Measurements from ENCODE around the gene COL16A1.

COL16A1 gene

DNA sequence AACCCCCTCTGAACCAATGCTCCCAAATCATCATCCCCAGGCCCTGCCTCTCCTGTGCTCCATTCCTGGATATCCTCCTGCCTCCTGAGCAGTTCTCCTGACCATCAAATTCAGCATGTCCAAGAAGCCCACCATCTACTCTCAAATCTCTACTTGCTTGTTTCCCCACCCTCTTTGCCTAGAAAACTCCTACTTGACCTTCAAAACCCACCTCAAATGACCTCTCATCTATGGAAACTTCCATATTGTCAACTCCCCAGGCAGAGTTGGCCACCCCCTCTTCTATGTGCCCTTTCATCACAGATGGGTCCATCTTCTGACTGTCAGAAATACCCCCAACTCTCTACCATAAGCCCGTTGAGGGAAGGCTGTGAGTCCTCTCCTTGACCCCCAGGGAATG lies 43.5 kb upstream of the COL16A1 start:
- no peak for TF ChIP-seq ZNF600 (tag by site-specific recombination; IDR thresholded peaks at IDR 0.05)
- no peak for TF ChIP-seq ZNF416 (tag by site-specific recombination; IDR thresholded peaks at IDR 0.05)
- TF ChIP-seq ZNF292 (tag by site-specific recombination; IDR thresholded peaks at IDR 0.05; ENCODE audit: borderline replicate concordance, low read depth), result no peak
- no peak for TF ChIP-seq ZNF155 (tag by site-specific recombination; IDR thresholded peaks at IDR 0.05)
- peak; percentile 98 for TF ChIP-seq ZFP3 (tag by site-specific recombination; IDR thresholded peaks at IDR 0.05; ENCODE audit: low read depth)
- TF ChIP-seq MEIS1 (CRISPR knock-in tag; IDR thresholded peaks at IDR 0.05; ENCODE audit: borderline replicate concordance), result no peak
- ChIA-PET POLR2A (no interaction called here), CTCF (interaction anchor here (0.6 to 4.0 kb wide), 7 partner anchors 11 to 82 kb away, joined by 3 to 71 read pairs (median 4); no protein-coding TSS in a partner anchor)
- Histone ChIP-seq H3K9me3 (ENCODE audit: control insufficient read depth, insufficient read depth, low read depth, low read length) (no peaks in the 10 kb centered on the region), H3K27ac (ENCODE audit: extremely low read depth, low read depth, low read length) (no peak overlapping the region), H3K4me3 (ENCODE audit: low read depth, low read length) (no peak overlapping the region), H3K4me1 (ENCODE audit: control insufficient read depth, insufficient read depth, low read length) (no peaks in the 10 kb centered on the region; the same call in 1 of the 2 replicates), H3K36me3 (ENCODE audit: control insufficient read depth in 2 of 2, insufficient read depth in 1 of 2, low read length in 2 of 2) (peaks cover 0 to 4% of the 10 kb centered on the region in 2 experiments; a peak in 1 of 3 replicates)

DNA sequence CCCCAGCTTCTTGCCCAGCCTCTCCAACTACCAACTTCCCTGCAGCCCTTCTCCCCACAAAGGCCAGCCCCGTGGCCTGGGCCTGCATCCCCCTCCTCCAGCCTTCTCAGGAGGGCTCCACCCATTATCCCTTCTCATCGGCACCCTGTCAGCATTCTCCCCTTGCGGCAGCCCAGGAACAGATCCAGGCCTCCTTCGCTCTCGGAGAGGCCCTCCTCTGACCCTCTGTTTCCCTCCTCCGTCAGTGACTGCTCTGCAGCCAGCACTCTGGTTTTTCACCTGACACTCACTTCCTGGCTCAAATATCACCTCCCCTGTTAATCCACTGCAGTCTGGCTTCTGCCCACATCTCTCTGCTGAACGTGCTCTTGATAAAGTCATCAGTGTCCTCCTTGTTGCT lies 42.9 kb upstream of the COL16A1 start:
- Histone ChIP-seq H3K4me3 (ENCODE audit: low read depth, low read length) (no peak overlapping the region), H3K9me3 (ENCODE audit: control insufficient read depth, insufficient read depth, low read depth, low read length) (no peaks in the 10 kb centered on the region), H3K4me1 (ENCODE audit: control insufficient read depth, insufficient read depth, low read length) (no peaks in the 10 kb centered on the region; the same call in 1 of the 2 replicates), H3K36me3 (ENCODE audit: control insufficient read depth in 2 of 2, insufficient read depth in 1 of 2, low read length in 2 of 2) (peaks cover 0 to 8% of the 10 kb centered on the region in 2 experiments; a peak in 1 of 3 replicates), H3K27ac (ENCODE audit: extremely low read depth, low read depth, low read length) (no peak overlapping the region)
- TF ChIP-seq, protein P1, sequence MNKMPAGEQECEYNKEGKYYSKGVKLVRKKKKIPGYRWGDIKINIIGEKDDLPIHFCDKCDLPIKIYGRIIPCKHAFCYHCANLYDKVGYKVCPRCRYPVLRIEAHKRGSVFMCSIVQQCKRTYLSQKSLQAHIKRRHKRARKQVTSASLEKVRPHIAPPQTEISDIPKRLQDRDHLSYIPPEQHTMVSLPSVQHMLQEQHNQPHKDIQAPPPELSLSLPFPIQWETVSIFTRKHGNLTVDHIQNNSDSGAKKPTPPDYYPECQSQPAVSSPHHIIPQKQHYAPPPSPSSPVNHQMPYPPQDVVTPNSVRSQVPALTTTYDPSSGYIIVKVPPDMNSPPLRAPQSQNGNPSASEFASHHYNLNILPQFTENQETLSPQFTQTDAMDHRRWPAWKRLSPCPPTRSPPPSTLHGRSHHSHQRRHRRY (tag by site-specific recombination; IDR thresholded peaks at IDR 0.05), result no peak
- TF ChIP-seq ZNF571 (tag by site-specific recombination; IDR thresholded peaks at IDR 0.05), result no peak
- TF ChIP-seq HOXC10 (CRISPR knock-in tag; IDR thresholded peaks at IDR 0.05), result no peak
- no peak for TF ChIP-seq ZNF391 (tag by site-specific recombination; IDR thresholded peaks at IDR 0.05; ENCODE audit: borderline replicate concordance, low read depth)
- TF ChIP-seq ZNF626 (tag by site-specific recombination; IDR thresholded peaks at IDR 0.05), result no peak
- TF ChIP-seq, protein P2, sequence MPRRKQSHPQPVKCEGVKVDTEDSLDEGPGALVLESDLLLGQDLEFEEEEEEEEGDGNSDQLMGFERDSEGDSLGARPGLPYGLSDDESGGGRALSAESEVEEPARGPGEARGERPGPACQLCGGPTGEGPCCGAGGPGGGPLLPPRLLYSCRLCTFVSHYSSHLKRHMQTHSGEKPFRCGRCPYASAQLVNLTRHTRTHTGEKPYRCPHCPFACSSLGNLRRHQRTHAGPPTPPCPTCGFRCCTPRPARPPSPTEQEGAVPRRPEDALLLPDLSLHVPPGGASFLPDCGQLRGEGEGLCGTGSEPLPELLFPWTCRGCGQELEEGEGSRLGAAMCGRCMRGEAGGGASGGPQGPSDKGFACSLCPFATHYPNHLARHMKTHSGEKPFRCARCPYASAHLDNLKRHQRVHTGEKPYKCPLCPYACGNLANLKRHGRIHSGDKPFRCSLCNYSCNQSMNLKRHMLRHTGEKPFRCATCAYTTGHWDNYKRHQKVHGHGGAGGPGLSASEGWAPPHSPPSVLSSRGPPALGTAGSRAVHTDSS (tag by site-specific recombination; IDR thresholded peaks at IDR 0.05), result no peak
- TF ChIP-seq ZBTB20 (tag by site-specific recombination; IDR thresholded peaks at IDR 0.05), result no peak
- TF ChIP-seq, protein P3, sequence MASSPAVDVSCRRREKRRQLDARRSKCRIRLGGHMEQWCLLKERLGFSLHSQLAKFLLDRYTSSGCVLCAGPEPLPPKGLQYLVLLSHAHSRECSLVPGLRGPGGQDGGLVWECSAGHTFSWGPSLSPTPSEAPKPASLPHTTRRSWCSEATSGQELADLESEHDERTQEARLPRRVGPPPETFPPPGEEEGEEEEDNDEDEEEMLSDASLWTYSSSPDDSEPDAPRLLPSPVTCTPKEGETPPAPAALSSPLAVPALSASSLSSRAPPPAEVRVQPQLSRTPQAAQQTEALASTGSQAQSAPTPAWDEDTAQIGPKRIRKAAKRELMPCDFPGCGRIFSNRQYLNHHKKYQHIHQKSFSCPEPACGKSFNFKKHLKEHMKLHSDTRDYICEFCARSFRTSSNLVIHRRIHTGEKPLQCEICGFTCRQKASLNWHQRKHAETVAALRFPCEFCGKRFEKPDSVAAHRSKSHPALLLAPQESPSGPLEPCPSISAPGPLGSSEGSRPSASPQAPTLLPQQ (tag by site-specific recombination; IDR thresholded peaks at IDR 0.05), result no peak
- no peak for TF ChIP-seq SP2 (tag by site-specific recombination; IDR thresholded peaks at IDR 0.05)
- TF ChIP-seq ZNF610 (tag by site-specific recombination; IDR thresholded peaks at IDR 0.05; ENCODE audit: borderline replicate concordance), result no peak
- no peak for TF ChIP-seq ZNF10 (tag by site-specific recombination; IDR thresholded peaks at IDR 0.05)
- TF ChIP-seq ZEB2 (tag by site-specific recombination; IDR thresholded peaks at IDR 0.05), result no peak
- no peak for TF ChIP-seq ZBTB21 (tag by site-specific recombination; IDR thresholded peaks at IDR 0.05)
- TF ChIP-seq, protein P4, sequence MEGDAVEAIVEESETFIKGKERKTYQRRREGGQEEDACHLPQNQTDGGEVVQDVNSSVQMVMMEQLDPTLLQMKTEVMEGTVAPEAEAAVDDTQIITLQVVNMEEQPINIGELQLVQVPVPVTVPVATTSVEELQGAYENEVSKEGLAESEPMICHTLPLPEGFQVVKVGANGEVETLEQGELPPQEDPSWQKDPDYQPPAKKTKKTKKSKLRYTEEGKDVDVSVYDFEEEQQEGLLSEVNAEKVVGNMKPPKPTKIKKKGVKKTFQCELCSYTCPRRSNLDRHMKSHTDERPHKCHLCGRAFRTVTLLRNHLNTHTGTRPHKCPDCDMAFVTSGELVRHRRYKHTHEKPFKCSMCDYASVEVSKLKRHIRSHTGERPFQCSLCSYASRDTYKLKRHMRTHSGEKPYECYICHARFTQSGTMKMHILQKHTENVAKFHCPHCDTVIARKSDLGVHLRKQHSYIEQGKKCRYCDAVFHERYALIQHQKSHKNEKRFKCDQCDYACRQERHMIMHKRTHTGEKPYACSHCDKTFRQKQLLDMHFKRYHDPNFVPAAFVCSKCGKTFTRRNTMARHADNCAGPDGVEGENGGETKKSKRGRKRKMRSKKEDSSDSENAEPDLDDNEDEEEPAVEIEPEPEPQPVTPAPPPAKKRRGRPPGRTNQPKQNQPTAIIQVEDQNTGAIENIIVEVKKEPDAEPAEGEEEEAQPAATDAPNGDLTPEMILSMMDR (tag by site-specific recombination; IDR thresholded peaks at IDR 0.05), result no peak
- TF ChIP-seq ZNF292 (tag by site-specific recombination; IDR thresholded peaks at IDR 0.05; ENCODE audit: borderline replicate concordance, low read depth), result no peak
- no peak for TF ChIP-seq ZNF514 (tag by site-specific recombination; IDR thresholded peaks at IDR 0.05)
- no peak for TF ChIP-seq ZNF555 (tag by site-specific recombination; conservative IDR thresholded peaks at IDR 0.05)
- TF ChIP-seq ZBTB1 (tag by site-specific recombination; IDR thresholded peaks at IDR 0.05), result no peak
- TF ChIP-seq ZNF24 (tag by site-specific recombination; IDR thresholded peaks at IDR 0.05), result no peak
- no peak for TF ChIP-seq ZNF629 (tag by site-specific recombination; IDR thresholded peaks at IDR 0.05)
- CTCF ChIA-PET, result interaction anchor here (0.6 to 4.0 kb wide), 10 partner anchors 11 to 245 kb away, joined by 3 to 71 read pairs (median 14); no protein-coding TSS in a partner anchor
- POLR2A ChIA-PET, result no interaction called here
